IPS-11a (cell line): ENCODE measurements around the gene ATG13.

Experiments used
- H3K4me3 ChIP-seq: one replicate; pipeline ENCODE4 v1.5.1; 2013; ENCODE audit warnings: low read depth, low read length, control low read depth

Gene ATG13

DNA sequence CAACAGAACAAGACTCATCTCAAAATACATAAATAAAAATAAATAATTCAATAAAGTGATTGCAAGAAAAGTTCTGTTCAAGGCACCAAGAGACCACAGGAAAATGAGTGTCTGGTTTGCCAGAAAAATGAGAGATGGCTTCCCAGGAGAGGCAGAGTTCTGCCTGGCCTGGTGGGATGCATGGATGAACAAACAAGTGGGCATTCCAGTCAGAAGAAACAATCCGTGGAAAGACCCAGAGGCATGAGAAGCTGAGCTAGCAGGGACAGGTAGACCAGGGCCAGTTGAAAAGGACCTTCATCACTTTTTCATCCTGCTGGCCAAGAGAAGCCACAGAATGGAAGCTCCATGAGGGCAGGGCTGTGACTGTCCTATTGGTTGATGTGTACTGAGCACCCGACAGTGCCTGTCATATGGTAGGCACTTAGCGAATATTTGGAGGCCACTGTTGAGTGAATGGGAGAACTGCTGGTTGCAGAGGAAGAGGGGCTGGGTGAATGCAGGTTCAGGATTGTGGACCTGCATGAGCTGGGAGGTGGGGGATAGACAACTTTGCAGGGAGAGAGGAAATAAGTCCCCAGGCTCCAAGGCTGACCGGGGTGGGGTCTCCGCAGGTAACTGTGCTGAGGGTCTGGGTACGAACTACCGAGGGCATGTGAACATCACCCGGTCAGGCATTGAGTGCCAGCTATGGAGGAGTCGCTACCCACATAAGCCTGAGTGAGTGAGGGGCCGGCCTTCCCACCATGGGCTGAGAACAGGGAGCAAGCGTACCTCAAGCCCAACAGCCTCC lies 105.4 kb downstream of the ATG13 start:
- no peak overlapping the region for H3K4me3 ChIP-seq

GRCh38 chr11:46723359-46723680 lies 106.0 kb downstream of the ATG13 start:
- H3K4me3 ChIP-seq, result no peak overlapping the region

GRCh38 chr11:46724088-46724487 lies 106.7 kb downstream of the ATG13 start:
- H3K4me3 ChIP-seq, result no peak overlapping the region
